Progenitor cell of endocrine pancreas (in vitro differentiated cells): ENCODE results near the gene NAGPA. TPM values are rescaled to one million over a fixed set of nuclear protein-coding genes. Genes with fewer than 3 reads are reported as not detected.
"Not testable (repeated sequence)": the region's sequence is repeated elsewhere in the genome, so short reads cannot be mapped to it uniquely, and the experiment has no call there.

Source experiments
- DNase-seq: peaks from one replicate; pipeline ENCODE4 v3.0.0; 2021; ENCODE audit warnings: low spot score; ENCODE audit not compliant: unreplicated experiment
- H3K27ac Mint-ChIP-seq: 2 replicates; pipeline ENCODE4 v1.8.0; 2021; ENCODE audit warnings: mild to moderate bottlenecking, moderate library complexity, mixed read lengths
- H3K27me3 Mint-ChIP-seq: 2 replicates; pipeline ENCODE4 v1.8.0; 2021; ENCODE audit warnings: mixed read lengths
- H3K36me3 Mint-ChIP-seq: 2 replicates; pipeline ENCODE4 v1.8.0; 2022; ENCODE audit warnings: mixed read lengths; ENCODE audit not compliant: insufficient read depth
- H3K4me1 Mint-ChIP-seq: 2 replicates; pipeline ENCODE4 v1.8.0; 2021; ENCODE audit warnings: low read depth, mixed read lengths
- H3K4me3 Mint-ChIP-seq: 2 replicates; pipeline ENCODE4 v1.8.0; 2021; ENCODE audit warnings: low read depth, mild to moderate bottlenecking, moderate library complexity, mixed read lengths
- H3K9me3 Mint-ChIP-seq: 2 replicates; pipeline ENCODE4 v1.8.0; 2021; ENCODE audit warnings: low read depth, mixed read lengths
- long read RNA-seq: library from polyadenylated mRNA; unstranded; transcript quantifications from one replicate; pipeline ENCODE4 v2.0.0, GENCODE V29; 2020
- total RNA-seq: library from RNA; stranded (reverse); gene quantifications from 2 replicates; pipeline ENCODE4 v1.2.1, GENCODE V29; 2021
- TF ChIP-seq, protein P1 (sequence below): fragments of 200-600 bp; sonication (generic); IDR thresholded peaks from one replicate; pipeline ENCODE4 v1.5.0; 2021; ENCODE audit warnings: antibody characterized with exemption, mild to moderate bottlenecking; ENCODE audit not compliant: unreplicated experiment

NAGPA gene, protein sequence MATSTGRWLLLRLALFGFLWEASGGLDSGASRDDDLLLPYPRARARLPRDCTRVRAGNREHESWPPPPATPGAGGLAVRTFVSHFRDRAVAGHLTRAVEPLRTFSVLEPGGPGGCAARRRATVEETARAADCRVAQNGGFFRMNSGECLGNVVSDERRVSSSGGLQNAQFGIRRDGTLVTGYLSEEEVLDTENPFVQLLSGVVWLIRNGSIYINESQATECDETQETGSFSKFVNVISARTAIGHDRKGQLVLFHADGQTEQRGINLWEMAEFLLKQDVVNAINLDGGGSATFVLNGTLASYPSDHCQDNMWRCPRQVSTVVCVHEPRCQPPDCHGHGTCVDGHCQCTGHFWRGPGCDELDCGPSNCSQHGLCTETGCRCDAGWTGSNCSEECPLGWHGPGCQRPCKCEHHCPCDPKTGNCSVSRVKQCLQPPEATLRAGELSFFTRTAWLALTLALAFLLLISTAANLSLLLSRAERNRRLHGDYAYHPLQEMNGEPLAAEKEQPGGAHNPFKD
- total RNA-seq, result 28.4 and 29.2 TPM in 2 replicates
- long read RNA-seq, partial matches to known transcripts, result 4 of 10 reads
- long read RNA-seq, other reads (novel, unspliced or antisense), result 5 of 10 reads

DNA sequence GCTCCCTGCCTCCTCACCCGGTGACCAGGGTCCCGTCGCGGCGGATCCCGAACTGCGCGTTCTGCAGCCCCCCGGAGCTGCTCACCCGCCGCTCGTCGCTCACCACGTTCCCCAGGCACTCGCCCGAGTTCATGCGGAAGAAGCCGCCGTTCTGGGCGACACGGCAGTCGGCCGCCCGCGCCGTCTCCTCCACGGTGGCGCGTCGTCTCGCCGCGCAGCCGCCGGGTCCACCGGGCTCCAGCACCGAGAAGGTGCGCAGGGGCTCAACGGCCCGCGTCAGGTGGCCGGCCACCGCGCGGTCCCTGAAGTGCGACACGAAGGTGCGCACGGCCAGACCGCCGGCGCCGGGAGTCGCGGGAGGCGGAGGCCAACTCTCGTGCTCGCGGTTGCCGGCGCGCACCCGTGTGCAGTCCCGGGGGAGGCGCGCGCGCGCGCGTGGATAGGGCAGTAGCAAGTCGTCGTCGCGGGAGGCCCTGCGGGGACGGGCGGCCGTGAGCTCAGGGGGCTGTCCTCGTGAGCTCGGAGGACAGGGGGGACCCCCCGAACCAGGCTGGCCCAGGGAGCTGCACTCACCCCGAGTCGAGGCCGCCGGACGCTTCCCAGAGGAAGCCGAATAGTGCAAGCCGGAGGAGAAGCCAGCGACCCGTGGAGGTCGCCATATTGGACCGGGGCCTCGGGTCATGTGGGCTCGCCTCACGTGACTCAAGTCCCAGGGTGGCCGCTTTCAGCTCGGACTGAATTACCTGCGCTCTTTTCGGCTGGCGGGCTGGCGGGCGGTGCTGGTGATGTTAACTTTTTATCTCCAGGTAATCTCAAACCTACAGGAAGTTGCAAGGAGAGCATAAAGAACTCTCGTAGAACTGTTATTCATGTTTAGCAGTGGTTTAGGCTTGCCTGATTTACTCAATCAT, at the start of gene NAGPA:
Gene NAGPA, minus strand, starts transcription at position 680 of the 911 bp plus-strand sequence. Its CDS starts 21 bp downstream, at position 659.
- H3K27me3 Mint-ChIP-seq, result no peaks in the 10 kb centered on the region
- peak within 1 kb of the TSS; percentile 85 for H3K4me3 Mint-ChIP-seq
- TF ChIP-seq, protein P1, sequence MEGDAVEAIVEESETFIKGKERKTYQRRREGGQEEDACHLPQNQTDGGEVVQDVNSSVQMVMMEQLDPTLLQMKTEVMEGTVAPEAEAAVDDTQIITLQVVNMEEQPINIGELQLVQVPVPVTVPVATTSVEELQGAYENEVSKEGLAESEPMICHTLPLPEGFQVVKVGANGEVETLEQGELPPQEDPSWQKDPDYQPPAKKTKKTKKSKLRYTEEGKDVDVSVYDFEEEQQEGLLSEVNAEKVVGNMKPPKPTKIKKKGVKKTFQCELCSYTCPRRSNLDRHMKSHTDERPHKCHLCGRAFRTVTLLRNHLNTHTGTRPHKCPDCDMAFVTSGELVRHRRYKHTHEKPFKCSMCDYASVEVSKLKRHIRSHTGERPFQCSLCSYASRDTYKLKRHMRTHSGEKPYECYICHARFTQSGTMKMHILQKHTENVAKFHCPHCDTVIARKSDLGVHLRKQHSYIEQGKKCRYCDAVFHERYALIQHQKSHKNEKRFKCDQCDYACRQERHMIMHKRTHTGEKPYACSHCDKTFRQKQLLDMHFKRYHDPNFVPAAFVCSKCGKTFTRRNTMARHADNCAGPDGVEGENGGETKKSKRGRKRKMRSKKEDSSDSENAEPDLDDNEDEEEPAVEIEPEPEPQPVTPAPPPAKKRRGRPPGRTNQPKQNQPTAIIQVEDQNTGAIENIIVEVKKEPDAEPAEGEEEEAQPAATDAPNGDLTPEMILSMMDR, result no peak
- peaks cover 41% of the 10 kb centered on the region for H3K4me1 Mint-ChIP-seq
- peak; percentile 85 for DNase-seq
- H3K9me3 Mint-ChIP-seq, result no peaks in the 10 kb centered on the region
- H3K36me3 Mint-ChIP-seq, result peaks cover 3% of the 10 kb centered on the region
- H3K27ac Mint-ChIP-seq, result peak within 1 kb of the TSS; percentile 95

DNA sequence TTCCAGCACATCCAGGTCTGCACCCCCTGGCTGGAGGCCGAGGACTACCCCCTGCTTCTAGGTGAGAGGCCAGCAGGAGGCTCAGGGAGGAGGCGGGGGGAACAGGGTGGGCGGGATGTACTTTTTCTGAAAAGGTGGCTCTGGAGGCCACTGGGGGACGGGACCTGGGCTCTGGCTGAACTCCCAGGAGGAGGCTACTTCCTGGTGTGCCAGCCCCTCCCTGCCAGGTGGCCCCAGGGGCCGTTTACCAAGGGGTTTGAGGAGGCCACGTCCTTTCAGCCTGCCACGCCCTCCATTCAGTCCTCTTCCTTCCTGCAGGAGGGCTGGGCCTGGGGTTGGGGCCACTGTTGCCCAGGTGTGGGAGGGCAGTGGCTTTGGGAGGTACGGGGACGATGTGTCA, 47.3 kb upstream of the NAGPA start:
- H3K36me3 Mint-ChIP-seq, H3K9me3 Mint-ChIP-seq, DNase-seq, H3K4me3 Mint-ChIP-seq, H3K27me3 Mint-ChIP-seq, H3K4me1 Mint-ChIP-seq: not testable (repeated sequence)
- peak overlapping the region; percentile 49 for H3K27ac Mint-ChIP-seq

DNA sequence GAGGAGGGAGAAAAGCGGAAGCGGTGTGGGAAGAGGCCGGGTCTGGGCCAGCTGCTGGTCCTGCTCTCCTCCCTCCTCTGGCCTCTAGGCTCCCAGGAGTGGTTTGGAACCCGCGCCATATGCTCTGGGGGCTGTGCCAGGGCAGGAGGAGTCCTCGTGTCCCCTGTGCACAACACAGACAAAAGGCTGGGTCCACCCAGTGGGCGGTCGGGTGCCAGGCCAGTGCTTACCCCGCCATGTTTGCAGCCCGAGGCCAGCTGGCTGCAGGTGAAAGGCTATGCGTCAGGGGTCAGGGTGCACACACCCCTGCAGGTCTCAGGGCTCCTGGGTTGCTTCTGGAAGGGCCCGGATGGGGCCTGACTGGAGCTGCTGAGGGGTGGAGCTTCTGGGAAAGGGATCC, 46.7 kb upstream of the NAGPA start:
- not testable (repeated sequence) for H3K36me3 Mint-ChIP-seq, H3K4me3 Mint-ChIP-seq, H3K27me3 Mint-ChIP-seq, H3K4me1 Mint-ChIP-seq, H3K9me3 Mint-ChIP-seq, DNase-seq, H3K27ac Mint-ChIP-seq

DNA sequence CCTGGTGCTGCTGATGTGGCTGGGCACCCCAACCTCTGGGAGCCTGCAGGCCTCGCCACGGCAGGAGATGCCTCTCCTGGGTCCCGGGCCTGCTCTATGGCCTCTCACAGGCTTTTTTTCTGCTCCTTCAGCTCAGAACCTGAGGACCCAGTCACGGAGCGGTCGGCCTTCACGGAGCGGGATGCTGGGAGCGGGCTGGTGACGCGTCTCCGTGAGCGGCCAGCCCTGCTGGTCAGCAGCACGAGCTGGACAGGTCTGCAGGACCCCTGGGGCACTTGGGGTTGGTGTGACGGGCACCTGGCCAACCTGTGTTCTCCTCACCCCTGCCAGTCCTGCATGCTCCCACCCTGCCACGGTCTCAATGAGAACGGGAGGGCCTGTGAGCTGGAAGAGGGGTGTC, 44.9 kb upstream of the NAGPA start:
- H3K27me3 Mint-ChIP-seq, result no peaks in the 10 kb centered on the region
- H3K4me1 Mint-ChIP-seq, result no peaks in the 10 kb centered on the region
- H3K9me3 Mint-ChIP-seq, result no peaks in the 10 kb centered on the region
- no peak for DNase-seq
- H3K27ac Mint-ChIP-seq, result no peak overlapping the region
- H3K36me3 Mint-ChIP-seq, result peaks cover 8% of the 10 kb centered on the region
- no peak overlapping the region for H3K4me3 Mint-ChIP-seq
- TF ChIP-seq, protein P1, result no peak

DNA sequence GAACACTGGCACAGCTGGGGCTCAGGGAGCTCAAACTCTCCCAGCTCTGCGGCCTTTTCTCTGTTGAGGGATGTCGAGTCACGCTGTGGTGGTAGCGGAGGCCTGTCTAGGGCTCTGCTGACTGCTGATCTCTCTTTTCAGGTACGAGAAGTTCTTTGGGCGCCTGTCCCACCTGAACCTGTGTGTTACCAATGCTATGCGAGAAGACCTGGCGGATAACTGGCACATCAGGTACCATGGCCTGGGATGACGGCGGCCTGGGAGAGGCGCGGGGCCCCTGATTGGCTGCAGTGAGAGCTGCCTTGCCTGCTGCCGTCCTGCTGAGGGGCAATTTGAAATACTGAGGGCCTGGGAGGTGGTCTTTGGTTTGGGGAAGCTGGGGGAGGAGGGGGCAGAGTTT, 43.6 kb upstream of the NAGPA start:
- Mint-ChIP-seq H3K4me1 (peaks cover 1% of the 10 kb centered on the region), H3K27me3 (no peaks in the 10 kb centered on the region), H3K36me3 (peaks cover 7% of the 10 kb centered on the region), H3K9me3 (no peaks in the 10 kb centered on the region), H3K4me3 (no peak overlapping the region), H3K27ac (no peak overlapping the region)
- TF ChIP-seq, protein P1, result no peak
- DNase-seq, result no peak

DNA sequence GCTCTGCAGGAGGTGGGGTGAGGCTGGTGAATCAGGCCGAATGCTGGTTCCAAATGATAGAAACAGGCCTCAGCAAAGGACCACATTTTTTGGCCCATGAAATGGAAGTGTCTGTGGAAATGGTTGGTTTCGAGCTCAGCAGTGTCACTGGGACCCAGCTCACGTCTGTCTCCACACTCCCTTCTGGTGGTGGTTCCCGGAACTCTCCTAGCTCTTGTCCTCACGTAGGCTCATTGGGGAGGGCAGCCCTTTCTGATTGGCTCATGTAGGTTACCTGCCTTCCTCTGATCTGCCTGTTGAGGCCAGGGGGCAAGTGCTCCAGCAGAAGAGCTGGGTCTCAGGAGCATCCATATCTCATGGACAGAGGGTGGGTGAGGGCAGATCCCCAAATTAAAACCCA, 41.9 kb upstream of the NAGPA start:
- Mint-ChIP-seq H3K9me3 (no peaks in the 10 kb centered on the region), H3K4me3 (no peak overlapping the region), H3K27ac (no peak overlapping the region), H3K27me3 (no peaks in the 10 kb centered on the region), H3K36me3 (peaks cover 7% of the 10 kb centered on the region), H3K4me1 (peaks cover 1% of the 10 kb centered on the region)
- TF ChIP-seq, protein P1, result no peak
- no peak for DNase-seq

DNA sequence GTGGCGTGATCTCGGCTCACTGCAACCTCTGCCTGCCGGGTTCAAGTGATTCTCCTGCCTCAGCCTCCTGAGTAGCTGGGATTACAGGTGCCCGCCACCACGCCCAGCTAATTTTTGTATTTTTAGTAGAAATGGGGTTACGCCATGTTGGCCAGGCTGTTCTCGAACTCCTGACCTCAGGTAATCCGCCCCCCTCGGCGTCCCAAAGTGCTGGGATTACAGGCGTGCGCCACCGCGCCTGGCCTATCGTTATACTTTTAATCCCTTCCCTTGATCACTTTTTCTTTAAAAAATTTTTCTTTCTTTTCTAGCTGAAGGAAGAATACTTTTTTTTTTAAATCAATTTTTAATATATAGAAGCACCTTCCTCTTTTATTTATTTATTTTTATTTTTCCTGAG, 40.0 kb upstream of the NAGPA start:
- H3K27me3 Mint-ChIP-seq, DNase-seq, H3K27ac Mint-ChIP-seq, H3K9me3 Mint-ChIP-seq, H3K4me1 Mint-ChIP-seq, H3K36me3 Mint-ChIP-seq, H3K4me3 Mint-ChIP-seq: not testable (repeated sequence)
